Erythroblast (primary cell): ENCODE results near the gene ID4.

Source experiments
- GATA1 ChIP-seq: IDR thresholded peaks from 2 replicates; pipeline ENCODE4 v1.6.1; 2011; ENCODE audit warnings: low read depth, mild to moderate bottlenecking, control low read depth, low read length, moderate library complexity
- POLR2A ChIP-seq: IDR thresholded peaks from 2 replicates; pipeline ENCODE4 v1.6.1; 2011; ENCODE audit warnings: mild to moderate bottlenecking, low read length

GRCh38 chr6:19834858-19835257 is 2.3 kb upstream of the ID4 start:
- no peak for TF ChIP-seq POLR2A
- TF ChIP-seq GATA1, result no peak
